ENCODE data around the gene EP400. TPM values are rescaled to one million over a fixed set of nuclear protein-coding genes. Genes with fewer than 3 reads are reported as not detected.

The EP400 gene
- total RNA-seq, 4 donors from 2014 or later: 20.5 to 33.7 (median 23.4) TPM

DNA sequence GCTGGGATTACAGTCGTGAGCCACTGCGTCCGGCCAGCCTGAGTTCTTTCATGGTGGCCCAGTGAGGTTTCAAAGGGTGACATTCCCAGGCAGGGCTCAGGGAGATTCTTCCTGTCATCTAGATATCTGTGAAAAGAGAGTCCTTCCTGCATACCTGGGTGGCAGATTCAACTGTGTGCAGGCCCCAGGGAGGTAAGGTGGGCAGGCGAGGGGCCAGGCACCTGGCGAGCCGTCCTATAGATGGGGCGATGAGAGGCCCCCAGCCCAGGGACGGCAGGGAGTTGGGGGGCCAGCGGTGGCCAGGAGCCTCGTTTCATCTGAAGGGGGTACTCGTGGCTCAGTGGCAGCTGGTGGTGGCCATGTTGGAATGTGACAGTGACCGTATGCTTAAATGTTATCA is 7.1 kb upstream of the EP400 start:
- TF ChIP-seq, protein P1, sequence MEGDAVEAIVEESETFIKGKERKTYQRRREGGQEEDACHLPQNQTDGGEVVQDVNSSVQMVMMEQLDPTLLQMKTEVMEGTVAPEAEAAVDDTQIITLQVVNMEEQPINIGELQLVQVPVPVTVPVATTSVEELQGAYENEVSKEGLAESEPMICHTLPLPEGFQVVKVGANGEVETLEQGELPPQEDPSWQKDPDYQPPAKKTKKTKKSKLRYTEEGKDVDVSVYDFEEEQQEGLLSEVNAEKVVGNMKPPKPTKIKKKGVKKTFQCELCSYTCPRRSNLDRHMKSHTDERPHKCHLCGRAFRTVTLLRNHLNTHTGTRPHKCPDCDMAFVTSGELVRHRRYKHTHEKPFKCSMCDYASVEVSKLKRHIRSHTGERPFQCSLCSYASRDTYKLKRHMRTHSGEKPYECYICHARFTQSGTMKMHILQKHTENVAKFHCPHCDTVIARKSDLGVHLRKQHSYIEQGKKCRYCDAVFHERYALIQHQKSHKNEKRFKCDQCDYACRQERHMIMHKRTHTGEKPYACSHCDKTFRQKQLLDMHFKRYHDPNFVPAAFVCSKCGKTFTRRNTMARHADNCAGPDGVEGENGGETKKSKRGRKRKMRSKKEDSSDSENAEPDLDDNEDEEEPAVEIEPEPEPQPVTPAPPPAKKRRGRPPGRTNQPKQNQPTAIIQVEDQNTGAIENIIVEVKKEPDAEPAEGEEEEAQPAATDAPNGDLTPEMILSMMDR (IDR thresholded peaks at IDR 0.05; ENCODE audit: low read depth): no peak

- TF ChIP-seq, protein P1 (IDR thresholded peaks at IDR 0.05; ENCODE audit: low read depth): no peak
These were observed 6.4 kb upstream of the EP400 start for GRCh38 chr12:131943389-131943788.

- TF ChIP-seq, protein P1 (IDR thresholded peaks at IDR 0.05; ENCODE audit: low read depth): no peak
These were observed 5.9 kb upstream of the EP400 start for GRCh38 chr12:131943876-131944275.

DNA sequence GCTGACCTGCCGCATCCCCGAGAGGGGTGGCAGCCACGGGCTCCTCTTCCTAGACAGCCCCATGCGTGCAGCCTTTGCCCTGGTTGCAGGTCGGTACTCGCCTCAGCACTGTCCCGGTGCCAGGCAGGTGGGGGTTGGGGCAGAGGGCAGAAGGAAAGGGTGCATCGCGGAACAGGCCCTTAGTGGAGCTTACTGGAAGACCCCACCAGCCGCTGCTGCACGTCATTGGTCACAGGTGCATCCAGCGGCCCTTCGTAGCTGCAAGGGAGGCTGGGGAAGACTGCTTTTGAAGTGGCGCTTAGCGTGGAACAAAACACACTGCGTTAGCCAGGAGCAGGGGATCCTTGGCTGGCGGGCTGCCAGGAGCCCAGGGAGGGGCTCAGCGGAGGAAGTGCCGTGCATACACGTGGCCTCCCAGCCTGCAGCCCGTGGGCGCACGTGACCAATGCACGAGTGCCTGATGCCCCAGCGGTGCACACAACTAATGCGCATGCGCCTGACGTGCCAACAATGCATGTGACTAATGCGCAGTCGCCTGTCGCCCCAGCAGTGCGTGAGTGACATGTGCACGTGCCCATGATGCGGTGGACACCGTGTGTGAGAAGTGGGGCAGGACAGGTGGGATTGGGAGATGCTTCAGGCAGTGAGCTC is 5.0 kb upstream of the EP400 start:
- TF ChIP-seq, protein P1 (IDR thresholded peaks at IDR 0.05; ENCODE audit: low read depth): no peak

GRCh38 chr12:131946757-131947156 is 3.0 kb upstream of the EP400 start:
- TF ChIP-seq, protein P1 (IDR thresholded peaks at IDR 0.05; ENCODE audit: low read depth): no peak

- TF ChIP-seq, protein P1 (IDR thresholded peaks at IDR 0.05; ENCODE audit: low read depth): no peak
These were observed 2.2 kb upstream of the EP400 start for GRCh38 chr12:131947482-131948027.

GRCh38 chr12:131948166-131948712 is 1.5 kb upstream of the EP400 start:
- TF ChIP-seq, protein P1 (IDR thresholded peaks at IDR 0.05; ENCODE audit: low read depth): no peak
